ENCODE data around the gene SLC35C1. TPM values are rescaled to one million over a fixed set of nuclear protein-coding genes. Genes with fewer than 3 reads are reported as not detected.
A peak's percentile ranks its signal among the peaks of the same experiment; 100 is the strongest.
"Not testable (repeated sequence)": the region's sequence is repeated elsewhere in the genome, so short reads cannot be mapped to it uniquely, and the experiment has no call there.

Gene SLC35C1
- total RNA-seq, 2 donors from 2014 or later: 12.0 to 15.1 TPM

DNA sequence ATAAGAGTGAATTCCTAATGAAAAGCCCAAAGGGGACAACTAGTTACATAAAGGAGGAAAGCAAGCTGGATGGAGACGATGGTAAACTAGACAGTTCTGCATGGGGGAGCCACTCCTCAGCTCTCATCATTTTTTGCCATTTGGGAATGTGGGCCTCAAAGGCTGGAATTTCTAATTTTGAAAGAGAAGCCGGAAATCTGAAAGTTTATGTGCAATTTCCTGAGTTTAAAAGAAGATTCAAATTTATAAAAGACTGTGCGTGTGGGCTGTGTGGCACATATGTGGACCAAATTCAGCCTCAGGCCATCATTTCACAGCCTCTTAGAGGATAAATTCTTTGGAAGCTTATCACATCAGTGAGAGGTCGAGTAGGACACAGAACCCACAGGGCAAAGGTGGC, 24.0 kb downstream of the SLC35C1 start:
- peaks cover 8% of the 10 kb centered on the region for H3K27me3 Mint-ChIP-seq (ENCODE audit: low read depth)
- no peak overlapping the region for H3K4me3 Mint-ChIP-seq
- H3K27ac Mint-ChIP-seq: no peak overlapping the region
- no peaks in the 10 kb centered on the region for H3K36me3 Mint-ChIP-seq (ENCODE audit: insufficient read depth in 2 of 2)
- no peaks in the 10 kb centered on the region for H3K9me3 Mint-ChIP-seq
- DNase-seq (no peak), ATAC-seq (replicated peaks in 1 of 2) (no peak)
- H3K4me1 Mint-ChIP-seq (ENCODE audit: low read depth): peaks cover 5% of the 10 kb centered on the region

DNA sequence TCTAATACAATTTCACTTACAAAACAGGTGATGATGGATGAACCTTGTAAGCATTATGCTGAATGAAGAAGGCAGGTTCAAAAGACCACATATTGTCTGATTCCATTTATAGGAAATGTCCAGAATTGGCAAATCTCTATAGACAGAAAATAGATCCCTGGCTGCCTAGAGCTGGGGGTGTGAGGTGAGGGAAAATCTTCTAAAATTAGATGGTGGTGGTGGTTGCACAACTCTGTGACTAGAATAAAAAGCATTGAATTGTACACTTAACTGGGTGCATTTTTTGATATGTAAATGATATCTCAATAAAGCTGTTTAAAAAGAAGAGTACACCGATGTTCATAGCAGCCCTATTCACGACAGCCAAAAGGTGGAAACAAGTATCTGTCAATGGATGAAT, 25.6 kb downstream of the SLC35C1 start:
- Mint-ChIP-seq H3K9me3 (no peaks in the 10 kb centered on the region), H3K4me3 (no peak overlapping the region), H3K36me3 (ENCODE audit: insufficient read depth in 2 of 2) (no peaks in the 10 kb centered on the region), H3K27me3 (ENCODE audit: low read depth) (peaks cover 10% of the 10 kb centered on the region), H3K27ac (no peak overlapping the region), H3K4me1 (ENCODE audit: low read depth) (peaks cover 12% of the 10 kb centered on the region)
- ATAC-seq (replicated peaks in 1 of 2): no peak
- no peak for DNase-seq

DNA sequence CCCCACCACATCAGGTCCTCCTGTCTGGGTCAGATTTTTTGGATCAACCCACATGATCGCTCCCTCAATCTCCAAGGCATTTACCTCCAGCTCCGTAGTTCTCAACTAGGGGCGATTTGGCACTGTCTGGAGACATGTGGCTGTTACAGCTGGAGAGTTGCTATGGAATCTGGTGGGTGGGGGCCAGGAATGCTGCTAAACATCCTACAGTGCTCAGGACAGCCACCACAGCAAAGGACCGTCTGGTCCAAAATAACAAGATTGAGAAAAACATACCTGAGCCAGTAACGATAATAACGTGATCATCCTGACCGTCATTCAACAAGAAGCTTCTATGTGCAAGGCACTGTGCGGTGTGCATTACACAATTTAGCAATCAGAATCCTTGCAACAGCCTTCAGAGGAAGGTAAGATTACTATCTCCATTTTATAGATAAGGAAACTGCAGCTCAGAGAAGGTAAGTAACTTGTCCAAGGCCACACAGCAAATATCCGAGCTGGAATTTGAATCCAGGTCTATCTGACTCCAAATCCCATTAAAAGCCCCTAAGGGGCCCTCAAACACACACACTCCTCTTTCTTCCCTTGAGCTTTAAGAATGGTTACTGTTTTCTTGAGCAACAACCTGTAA, 28.0 kb downstream of the SLC35C1 start:
- no peak overlapping the region for H3K4me3 Mint-ChIP-seq
- H3K4me1 Mint-ChIP-seq (ENCODE audit: low read depth): peaks cover 12% of the 10 kb centered on the region
- no peaks in the 10 kb centered on the region for H3K36me3 Mint-ChIP-seq (ENCODE audit: insufficient read depth in 2 of 2)
- no peak for ATAC-seq (replicated peaks in 1 of 2)
- no peak for DNase-seq
- H3K27me3 Mint-ChIP-seq (ENCODE audit: low read depth): peaks cover 9% of the 10 kb centered on the region
- no peaks in the 10 kb centered on the region for H3K9me3 Mint-ChIP-seq
- no peak overlapping the region for H3K27ac Mint-ChIP-seq

DNA sequence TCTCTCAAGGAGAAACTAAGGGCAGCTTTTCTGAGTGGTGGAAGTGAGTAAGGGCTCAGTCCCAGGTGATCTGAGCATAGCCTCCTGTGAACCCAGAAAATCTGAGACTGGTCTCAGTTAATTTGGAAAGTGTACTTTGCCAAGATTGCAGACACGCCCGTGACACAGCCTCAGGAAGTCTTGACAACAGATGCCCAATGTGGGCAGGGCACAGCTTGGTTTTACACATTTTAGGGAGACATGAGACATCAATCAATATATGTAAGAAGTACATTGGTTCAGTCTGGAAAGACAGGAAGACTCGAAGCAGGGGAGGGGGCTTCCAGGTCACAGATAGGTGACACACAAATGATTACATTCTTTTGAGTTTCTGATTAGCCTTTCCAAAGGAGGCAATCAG, 28.8 kb downstream of the SLC35C1 start:
- H3K4me1 Mint-ChIP-seq (ENCODE audit: low read depth): peaks cover 12% of the 10 kb centered on the region
- DNase-seq (no peak), ATAC-seq (replicated peaks in 1 of 2) (no peak)
- peak overlapping the region; percentile 3 to 60 for H3K4me3 Mint-ChIP-seq
- no peaks in the 10 kb centered on the region for H3K9me3 Mint-ChIP-seq
- no peaks in the 10 kb centered on the region for H3K36me3 Mint-ChIP-seq (ENCODE audit: insufficient read depth in 2 of 2)
- H3K27ac Mint-ChIP-seq: peak overlapping the region; percentile 39
- H3K27me3 Mint-ChIP-seq (ENCODE audit: low read depth): peaks cover 6% of the 10 kb centered on the region

DNA sequence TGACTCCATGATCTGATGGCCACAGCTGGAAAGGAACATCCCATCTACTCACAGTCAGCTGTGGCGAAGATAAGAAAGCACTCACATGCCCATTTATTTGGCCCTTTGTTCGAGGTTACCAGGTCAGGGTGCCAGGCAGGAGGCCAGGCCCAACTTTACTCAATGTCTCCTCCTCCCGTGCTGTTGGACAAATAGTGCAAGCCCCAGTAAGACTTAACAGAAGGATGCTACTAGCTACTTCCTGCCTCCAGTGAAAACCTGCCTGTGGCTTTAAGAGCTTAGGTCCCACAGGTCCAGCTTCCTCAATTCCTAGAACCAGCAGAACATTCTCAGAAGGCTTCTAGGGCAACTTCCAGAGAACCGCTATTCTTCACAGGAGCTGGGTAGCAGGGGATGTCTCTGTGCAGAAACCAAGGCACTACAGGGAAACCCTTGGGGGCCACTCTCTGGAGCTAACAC, 29.4 kb downstream of the SLC35C1 start:
- peaks cover 12% of the 10 kb centered on the region for H3K4me1 Mint-ChIP-seq (ENCODE audit: low read depth)
- peak; percentile 49 to 74 for ATAC-seq (replicated peaks in 1 of 2)
- H3K9me3 Mint-ChIP-seq: no peaks in the 10 kb centered on the region
- H3K36me3 Mint-ChIP-seq (ENCODE audit: insufficient read depth in 2 of 2): no peaks in the 10 kb centered on the region
- peak overlapping the region; percentile 78 for H3K27ac Mint-ChIP-seq
- peak overlapping the region; percentile 11 to 60 for H3K4me3 Mint-ChIP-seq
- peaks cover 6% of the 10 kb centered on the region for H3K27me3 Mint-ChIP-seq (ENCODE audit: low read depth)
- DNase-seq: peak; percentile 6 to 19

DNA sequence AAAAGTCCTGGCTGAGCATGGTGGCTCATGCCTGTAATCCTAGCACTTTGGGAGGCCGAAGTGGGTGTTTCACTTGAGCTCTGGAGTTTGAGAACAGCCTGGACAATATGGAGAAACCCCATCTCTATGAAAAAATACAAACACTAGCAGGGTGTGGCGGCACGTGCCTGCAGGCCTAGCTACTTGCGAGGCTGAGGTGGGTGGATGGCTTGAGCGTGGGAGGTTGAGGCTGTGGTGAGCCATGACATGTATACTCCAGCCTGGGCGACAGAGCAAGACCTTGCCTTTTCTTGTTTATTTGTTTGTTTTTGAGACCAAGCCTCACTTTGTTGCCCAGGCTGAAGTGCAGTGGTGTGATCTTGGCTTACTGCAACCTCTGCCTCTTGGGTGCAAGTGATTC, 34.3 kb downstream of the SLC35C1 start:
- peaks cover 18% of the 10 kb centered on the region for H3K4me1 Mint-ChIP-seq (ENCODE audit: low read depth)
- DNase-seq (no peak), ATAC-seq (replicated peaks in 1 of 2) (no peak)
- H3K36me3 Mint-ChIP-seq (ENCODE audit: insufficient read depth in 2 of 2): no peaks in the 10 kb centered on the region
- no peak overlapping the region for H3K27ac Mint-ChIP-seq
- H3K9me3 Mint-ChIP-seq: no peaks in the 10 kb centered on the region
- H3K4me3 Mint-ChIP-seq: no peak overlapping the region
- peaks cover 11% of the 10 kb centered on the region for H3K27me3 Mint-ChIP-seq (ENCODE audit: low read depth)

DNA sequence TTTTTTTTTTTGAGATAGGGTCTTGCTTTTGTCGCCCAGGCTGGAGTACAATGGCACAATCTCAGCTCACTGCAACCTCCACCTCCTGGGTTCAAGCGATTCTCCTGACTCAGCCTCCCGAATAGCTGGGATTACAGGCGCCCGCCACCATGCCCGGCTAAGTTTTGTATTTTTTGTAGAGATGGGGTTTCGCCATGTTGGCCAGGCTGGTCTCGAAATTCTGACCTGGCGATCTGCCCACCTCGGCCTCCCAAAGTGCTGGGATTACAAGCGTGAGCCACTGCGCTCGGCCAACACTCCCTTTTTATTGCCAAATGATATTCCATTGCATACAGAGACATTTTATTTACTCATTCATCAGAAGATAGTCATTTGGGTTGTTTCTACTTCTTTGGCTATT, 35.3 kb downstream of the SLC35C1 start:
- H3K4me3 Mint-ChIP-seq; H3K27ac Mint-ChIP-seq; DNase-seq; H3K9me3 Mint-ChIP-seq; H3K36me3 Mint-ChIP-seq (ENCODE audit: insufficient read depth in 2 of 2); ATAC-seq (replicated peaks in 1 of 2): not testable (repeated sequence)
- Mint-ChIP-seq H3K27me3 (ENCODE audit: low read depth) (peaks cover 13% of the 10 kb centered on the region), H3K4me1 (ENCODE audit: low read depth) (peaks cover 15% of the 10 kb centered on the region)

DNA sequence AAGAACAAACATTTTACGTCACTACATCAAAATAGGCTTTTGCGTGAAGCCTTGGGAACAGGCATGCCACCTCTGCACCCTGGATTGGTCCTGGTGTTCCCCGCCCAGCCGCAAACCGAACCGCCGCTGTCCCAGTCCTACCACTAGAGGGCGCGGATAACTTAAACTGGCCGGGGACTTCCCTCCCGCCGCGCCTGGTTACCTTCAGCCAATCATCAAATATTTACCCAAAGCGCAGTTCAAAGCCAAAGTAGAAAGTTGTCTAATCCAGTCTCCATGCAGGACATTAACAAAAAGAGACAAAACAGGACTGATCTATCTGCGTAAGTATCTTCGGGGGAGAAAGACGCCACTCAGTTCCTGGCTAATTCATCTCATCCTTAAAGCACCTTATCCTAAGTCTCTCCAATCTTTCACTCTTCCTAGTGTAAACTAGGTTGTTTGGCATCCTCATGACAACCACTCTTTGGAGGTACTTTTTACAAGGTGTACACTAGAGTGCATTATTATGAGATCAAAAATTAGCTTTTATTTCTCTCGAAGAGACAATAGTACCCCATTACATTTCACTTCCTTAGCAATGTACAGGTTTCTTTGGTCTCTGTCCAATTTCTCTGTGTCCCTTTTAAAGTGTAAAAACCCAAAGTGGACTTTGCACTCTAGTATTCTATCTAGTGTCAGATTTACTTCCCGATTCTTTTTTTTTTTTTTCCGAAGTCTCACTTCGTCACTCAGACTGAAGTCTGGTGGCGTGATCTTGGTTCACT, 38.4 kb downstream of the SLC35C1 start:
- DNase-seq (peak; percentile 85 to 90), ATAC-seq (replicated peaks in 1 of 2) (peak; percentile 19 to 23)
- no peak overlapping the region for H3K27ac Mint-ChIP-seq
- no peaks in the 10 kb centered on the region for H3K9me3 Mint-ChIP-seq
- peaks cover 18% of the 10 kb centered on the region for H3K27me3 Mint-ChIP-seq (ENCODE audit: low read depth)
- peaks cover 36% of the 10 kb centered on the region for H3K4me1 Mint-ChIP-seq (ENCODE audit: low read depth)
- peak overlapping the region; percentile 43 to 56 for H3K4me3 Mint-ChIP-seq
- no peaks in the 10 kb centered on the region for H3K36me3 Mint-ChIP-seq (ENCODE audit: insufficient read depth in 2 of 2)

DNA sequence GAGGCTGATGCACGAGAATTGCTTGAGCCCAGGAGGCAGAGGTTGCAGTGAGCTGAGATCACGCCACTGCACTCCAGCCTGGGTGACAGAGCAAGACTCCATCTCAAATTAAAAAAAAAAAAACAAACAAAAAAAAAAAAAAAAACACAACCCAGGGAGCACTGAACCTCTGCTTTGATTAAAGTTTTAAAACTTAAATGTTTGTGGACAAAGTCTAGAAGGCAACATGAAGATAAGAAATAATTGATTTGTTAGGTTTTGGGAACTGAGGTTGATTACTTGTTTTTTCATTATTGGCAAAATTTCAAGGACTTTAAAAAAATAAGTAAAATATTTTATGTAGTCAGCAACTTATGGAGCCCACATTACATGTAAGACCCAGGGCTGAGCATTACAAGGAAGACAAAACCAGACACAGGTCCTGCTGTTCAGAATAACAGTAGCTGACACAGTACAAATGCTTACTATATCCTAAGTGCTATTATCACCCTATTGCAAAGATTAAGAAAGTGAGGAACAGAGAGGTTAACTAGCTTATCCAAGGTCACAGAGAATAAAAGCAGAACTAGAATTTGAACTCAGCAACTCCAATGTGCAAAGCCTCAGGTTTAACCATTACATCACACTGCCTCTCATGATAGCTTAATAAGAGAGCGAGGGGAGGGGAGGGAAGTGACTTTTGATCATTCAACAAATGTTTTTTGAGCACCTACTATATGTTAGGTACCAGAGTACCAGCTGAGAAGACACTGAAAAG, 40.1 kb downstream of the SLC35C1 start:
- no peaks in the 10 kb centered on the region for H3K9me3 Mint-ChIP-seq
- H3K27ac Mint-ChIP-seq: peak overlapping the region; percentile 18
- peaks cover 18% of the 10 kb centered on the region for H3K27me3 Mint-ChIP-seq (ENCODE audit: low read depth)
- H3K36me3 Mint-ChIP-seq (ENCODE audit: insufficient read depth in 2 of 2): no peaks in the 10 kb centered on the region
- peak overlapping the region in 1 of 2 donors; percentile 34 for H3K4me3 Mint-ChIP-seq
- peaks cover 47% of the 10 kb centered on the region for H3K4me1 Mint-ChIP-seq (ENCODE audit: low read depth)
- no peak for DNase-seq
- ATAC-seq (replicated peaks in 1 of 2): no peak

DNA sequence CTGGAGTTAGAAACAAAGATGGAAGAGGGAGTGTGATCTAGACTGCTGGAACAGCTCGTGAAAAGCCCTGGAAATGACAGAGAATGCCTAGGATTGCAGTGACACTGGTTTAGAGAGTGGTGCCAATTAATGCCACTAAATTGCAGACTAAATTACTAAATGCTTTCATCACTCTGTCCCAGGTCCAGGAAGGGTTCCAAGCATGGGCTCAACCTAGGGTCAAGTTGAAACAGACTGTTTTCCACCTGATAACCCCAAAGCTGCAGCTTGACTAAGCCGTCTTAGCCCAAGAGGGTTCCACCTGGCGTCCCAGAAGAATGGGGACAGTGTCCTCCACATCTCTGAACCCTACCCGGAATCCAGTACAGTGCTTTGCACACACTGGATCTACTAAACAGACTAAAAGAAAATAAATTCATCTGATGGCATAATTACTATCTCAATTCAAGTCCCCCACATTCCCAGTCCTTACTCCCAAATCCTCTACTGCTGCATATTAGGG, 41.3 kb downstream of the SLC35C1 start:
- Mint-ChIP-seq H3K4me1 (ENCODE audit: low read depth) (peaks cover 59% of the 10 kb centered on the region), H3K36me3 (ENCODE audit: insufficient read depth in 2 of 2) (no peaks in the 10 kb centered on the region), H3K4me3 (peak overlapping the region; percentile 89 to 98), H3K27me3 (ENCODE audit: low read depth) (peaks cover 18% of the 10 kb centered on the region), H3K27ac (peak overlapping the region; percentile 95), H3K9me3 (no peaks in the 10 kb centered on the region)
- no peak for ATAC-seq (replicated peaks in 1 of 2)
- no peak for DNase-seq

DNA sequence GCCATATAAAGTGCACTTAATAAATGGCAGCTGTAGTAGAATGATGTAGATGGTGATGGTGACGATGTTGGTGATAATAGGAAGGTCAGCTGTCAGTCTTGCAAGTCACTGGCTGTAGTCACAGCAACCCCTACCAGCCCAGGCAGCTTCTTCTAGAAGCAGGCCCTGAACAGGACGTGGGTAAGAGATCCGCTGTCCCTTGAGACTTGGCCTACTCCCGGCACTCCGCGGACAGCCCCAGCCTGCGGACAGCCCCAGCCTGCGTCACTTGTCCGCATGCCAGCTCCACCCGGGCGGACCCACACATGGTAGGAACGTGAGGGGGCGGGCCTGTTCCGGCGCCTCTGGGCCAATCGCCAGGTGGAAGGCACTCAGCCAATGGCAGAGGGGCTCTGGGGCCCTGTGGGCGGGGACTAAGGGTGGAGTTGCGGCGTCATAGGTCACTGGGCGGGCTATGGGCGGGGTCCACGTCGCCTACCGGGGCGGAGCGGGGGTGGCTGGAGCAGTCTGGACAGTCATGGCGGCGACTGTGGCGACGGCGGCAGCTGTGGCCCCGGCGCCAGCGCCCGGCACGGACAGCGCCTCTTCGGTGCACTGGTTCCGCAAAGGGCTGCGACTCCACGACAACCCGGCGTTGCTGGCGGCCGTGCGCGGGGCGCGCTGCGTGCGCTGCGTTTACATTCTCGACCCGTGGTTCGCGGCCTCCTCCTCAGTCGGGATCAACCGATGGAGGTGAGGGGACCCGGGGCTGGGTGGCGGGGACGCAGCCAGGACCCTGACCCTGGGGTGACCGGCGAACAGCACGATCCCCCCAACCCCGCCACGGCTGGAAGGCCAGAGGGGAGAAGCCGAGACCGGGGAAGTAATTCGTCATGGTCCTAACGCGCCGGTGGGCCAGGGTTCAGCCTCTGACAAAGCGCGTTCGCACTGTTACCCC, 42.3 kb downstream of the SLC35C1 start, which contains the start of gene CRY2:
Gene CRY2 (plus strand): TSS at position 502 of the 937 bp plus-strand sequence. CDS start 16 bp downstream, at position 518.
- Mint-ChIP-seq H3K27me3 (ENCODE audit: low read depth) (peaks cover 18% of the 10 kb centered on the region), H3K4me3 (peak within 1 kb of the TSS; percentile 89 to 98), H3K36me3 (ENCODE audit: insufficient read depth in 2 of 2) (no peaks in the 10 kb centered on the region), H3K27ac (peak within 1 kb of the TSS; percentile 95), H3K9me3 (no peaks in the 10 kb centered on the region), H3K4me1 (ENCODE audit: low read depth) (peaks cover 66% of the 10 kb centered on the region)
- ATAC-seq (replicated peaks in 1 of 2) (peak; percentile 92), DNase-seq (peak; percentile 99)

DNA sequence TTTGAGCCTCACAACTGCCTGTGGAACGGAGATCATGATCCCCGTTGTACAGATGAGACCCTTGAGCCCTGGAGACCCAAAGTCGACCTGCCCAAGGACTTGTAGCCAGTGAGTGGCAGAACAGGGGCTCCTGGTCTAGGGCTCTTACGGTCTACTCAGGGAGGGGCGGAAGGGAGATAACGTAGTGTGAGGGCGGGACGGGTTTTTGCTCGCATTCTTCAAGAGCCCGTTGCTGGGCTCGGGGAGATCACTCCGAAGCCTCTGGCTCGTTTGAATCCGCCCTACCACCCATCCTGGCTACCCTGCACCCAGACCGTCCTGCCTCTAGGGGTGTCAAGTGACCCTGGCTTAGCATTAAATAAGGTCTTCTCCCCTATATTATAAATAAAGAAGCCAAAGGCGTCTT, 43.0 kb downstream of the SLC35C1 start:
- peaks cover 68% of the 10 kb centered on the region for H3K4me1 Mint-ChIP-seq (ENCODE audit: low read depth)
- peaks cover 13% of the 10 kb centered on the region for H3K27me3 Mint-ChIP-seq (ENCODE audit: low read depth)
- peak overlapping the region; percentile 89 to 98 for H3K4me3 Mint-ChIP-seq
- no peak overlapping the region for H3K27ac Mint-ChIP-seq
- DNase-seq (peak; percentile 52 to 58), ATAC-seq (replicated peaks in 1 of 2) (peak; percentile 31 to 32)
- H3K9me3 Mint-ChIP-seq: no peaks in the 10 kb centered on the region
- no peaks in the 10 kb centered on the region for H3K36me3 Mint-ChIP-seq (ENCODE audit: insufficient read depth in 2 of 2)
